ENCODE measurements around the gene VTCN1.
"Not testable (repeated sequence)": the region's sequence is repeated elsewhere in the genome, so short reads cannot be mapped to it uniquely, and the experiment has no call there.

VTCN1 gene

GRCh38 chr1:117128323-117129079, 82.2 kb downstream of the VTCN1 start:
- peak; percentile 28 for DNase-seq (ENCODE audit: low spot score)
- FAIRE-seq = peak; percentile 75

- no peak for FAIRE-seq
- DNase-seq (ENCODE audit: low spot score) = no peak
Measured at GRCh38 chr1:117127795-117128194, 82.9 kb downstream of the VTCN1 start.

GRCh38 chr1:117124661-117125060, 86.1 kb downstream of the VTCN1 start:
- FAIRE-seq = no peak
- DNase-seq (ENCODE audit: low spot score) = no peak

GRCh38 chr1:117123274-117123673, 87.5 kb downstream of the VTCN1 start:
- FAIRE-seq = no peak
- no peak for DNase-seq (ENCODE audit: low spot score)

GRCh38 chr1:117122330-117123025, 88.2 kb downstream of the VTCN1 start:
- DNase-seq (ENCODE audit: low spot score) = no peak
- no peak for FAIRE-seq

- peak; percentile 90 for DNase-seq (ENCODE audit: low spot score)
- peak; percentile 63 for FAIRE-seq
Measured at GRCh38 chr1:117121589-117122329, 89.0 kb downstream of the VTCN1 start, which contains the start of gene TRIM45. Gene TRIM45, minus strand, starts transcription at chr1:117121749. Its CDS starts 548 bp downstream, at chr1:117121201.

GRCh38 chr1:117120774-117121588, 89.7 kb downstream of the VTCN1 start:
- DNase-seq (ENCODE audit: low spot score) (peak; percentile 29), FAIRE-seq (no peak)

- not testable (repeated sequence) for DNase-seq (ENCODE audit: low spot score); FAIRE-seq
Measured at GRCh38 chr1:117119144-117119543, 91.6 kb downstream of the VTCN1 start.

- DNase-seq (ENCODE audit: low spot score) = no peak
- no peak for FAIRE-seq
Measured at GRCh38 chr1:117118137-117118536, 92.6 kb downstream of the VTCN1 start.

- DNase-seq (ENCODE audit: low spot score) (no peak), FAIRE-seq (no peak)
Measured at GRCh38 chr1:117117697-117118096, 93.0 kb downstream of the VTCN1 start.

- FAIRE-seq = no peak
Measured at GRCh38 chr1:117116784-117117130, 94.0 kb downstream of the VTCN1 start.

GRCh38 chr1:117116090-117116783, 94.5 kb downstream of the VTCN1 start:
- DNase-seq (ENCODE audit: low spot score) (no peak), FAIRE-seq (no peak)

More at GRCh38 chr1:117116784-117117130, 94.0 kb downstream of the VTCN1 start:
- no peak for DNase-seq (ENCODE audit: low spot score)

GRCh38 chr1:117114877-117115276, 95.8 kb downstream of the VTCN1 start:
- FAIRE-seq (no peak), DNase-seq (ENCODE audit: low spot score) (no peak)

- DNase-seq (ENCODE audit: low spot score) (no peak), FAIRE-seq (no peak)
Measured at GRCh38 chr1:117113199-117113598, 97.5 kb downstream of the VTCN1 start.

GRCh38 chr1:117112047-117112717, 98.5 kb downstream of the VTCN1 start:
- FAIRE-seq (no peak), DNase-seq (ENCODE audit: low spot score) (no peak)

- DNase-seq (ENCODE audit: low spot score) (no peak), FAIRE-seq (no peak)
Measured at GRCh38 chr1:117110774-117111173, 100.0 kb downstream of the VTCN1 start.

GRCh38 chr1:117107364-117107763, 103.4 kb downstream of the VTCN1 start:
- DNase-seq (ENCODE audit: low spot score) = no peak
- FAIRE-seq = no peak

- no peak for FAIRE-seq
- DNase-seq (ENCODE audit: low spot score) = no peak
Measured at GRCh38 chr1:117106478-117106877, 104.2 kb downstream of the VTCN1 start.

- no peak for DNase-seq (ENCODE audit: low spot score)
- FAIRE-seq = no peak
Measured at GRCh38 chr1:117105722-117106121, 105.0 kb downstream of the VTCN1 start.

- DNase-seq (ENCODE audit: low spot score) (no peak), FAIRE-seq (no peak)
Measured at GRCh38 chr1:117104986-117105385, 105.7 kb downstream of the VTCN1 start.
